HL-60 (cell line): ENCODE data around the gene NF2.

ENCODE experiments used
- CTCF ChIP-seq: IDR thresholded peaks from one replicate; pipeline ENCODE4 v1.5.1; 2011; ENCODE audit warnings: low read length, control low read depth, inconsistent platforms; ENCODE audit not compliant: insufficient read depth
- GABPA ChIP-seq: IDR thresholded peaks from 2 replicates; pipeline ENCODE4 v1.6.1; 2012; ENCODE audit warnings: low read depth
- POLR2AphosphoS5 ChIP-seq: IDR thresholded peaks from 2 replicates; pipeline ENCODE4 v1.6.1; 2012; ENCODE audit warnings: low read depth
- REST ChIP-seq: IDR thresholded peaks from 2 replicates; pipeline ENCODE4 v1.6.1; 2012; ENCODE audit warnings: low read depth; ENCODE audit not compliant: insufficient replicate concordance
- SPI1 ChIP-seq: IDR thresholded peaks from 2 replicates; pipeline ENCODE4 v1.6.1; 2012; ENCODE audit warnings: low read depth, mild to moderate bottlenecking, borderline replicate concordance

- TF ChIP-seq CTCF (no peak), REST (no peak), SPI1 (no peak), POLR2AphosphoS5 (no peak), GABPA (no peak)
These were observed 38.4 kb downstream of the NF2 start for GRCh38 chr22:29641700-29642330.
